NT2/D1 (cell line): Measurements from ENCODE around the gene TPPP2.

Experiments
- DNase-seq: peaks from one replicate; pipeline ENCODE4 v3.0.0-alpha.2; 2011; ENCODE audit warnings: low read depth, low spot score
- H3K27me3 ChIP-seq: 2 replicates; pipeline ENCODE4 v1.6.0; 2011; ENCODE audit warnings: mild to moderate bottlenecking; ENCODE audit not compliant: insufficient read length, insufficient read depth
- H3K36me3 ChIP-seq: 2 replicates; pipeline ENCODE4 v1.6.1; 2011; ENCODE audit warnings: mild to moderate bottlenecking, low read length, mixed read lengths; ENCODE audit not compliant: insufficient read depth, insufficient read length
- H3K4me1 ChIP-seq: 2 replicates; pipeline ENCODE4 v1.5.1; 2011; ENCODE audit not compliant: insufficient read depth, insufficient read length
- H3K4me3 ChIP-seq: 2 replicates; pipeline ENCODE4 v1.5.1; 2011; ENCODE audit warnings: low read depth; ENCODE audit not compliant: insufficient read length
- H3K9ac ChIP-seq: 2 replicates; pipeline ENCODE4 v1.6.0; 2011; ENCODE audit warnings: low read depth; ENCODE audit not compliant: insufficient read length
- H3K9me3 ChIP-seq: 2 replicates; pipeline ENCODE4 v1.5.1; 2011; ENCODE audit warnings: mild to moderate bottlenecking, low read length; ENCODE audit not compliant: insufficient read depth
- SUZ12 ChIP-seq: IDR thresholded peaks from 2 replicates; pipeline ENCODE4 v1.6.1; 2011; ENCODE audit not compliant: insufficient read length, insufficient read depth; ENCODE audit errors: extremely low read depth
- YY1 ChIP-seq: IDR thresholded peaks from 2 replicates; pipeline ENCODE4 v1.6.1; 2011; ENCODE audit not compliant: insufficient read length, insufficient read depth
- ZNF274 ChIP-seq: IDR thresholded peaks from 2 replicates; pipeline ENCODE4 v1.6.1; 2011; ENCODE audit warnings: mild to moderate bottlenecking, low read depth, low read length

The TPPP2 gene

GRCh38 chr14:21050597-21050996 is 20.6 kb downstream of the TPPP2 start:
- TF ChIP-seq SUZ12 (no peak), ZNF274 (no peak), YY1 (no peak)
- Histone ChIP-seq H3K4me3 (no peak overlapping the region), H3K27me3 (no peaks in the 10 kb centered on the region), H3K4me1 (no peaks in the 10 kb centered on the region), H3K9ac (no peak overlapping the region), H3K36me3 (no peaks in the 10 kb centered on the region), H3K9me3 (no peaks in the 10 kb centered on the region)
- no peak for DNase-seq

DNA sequence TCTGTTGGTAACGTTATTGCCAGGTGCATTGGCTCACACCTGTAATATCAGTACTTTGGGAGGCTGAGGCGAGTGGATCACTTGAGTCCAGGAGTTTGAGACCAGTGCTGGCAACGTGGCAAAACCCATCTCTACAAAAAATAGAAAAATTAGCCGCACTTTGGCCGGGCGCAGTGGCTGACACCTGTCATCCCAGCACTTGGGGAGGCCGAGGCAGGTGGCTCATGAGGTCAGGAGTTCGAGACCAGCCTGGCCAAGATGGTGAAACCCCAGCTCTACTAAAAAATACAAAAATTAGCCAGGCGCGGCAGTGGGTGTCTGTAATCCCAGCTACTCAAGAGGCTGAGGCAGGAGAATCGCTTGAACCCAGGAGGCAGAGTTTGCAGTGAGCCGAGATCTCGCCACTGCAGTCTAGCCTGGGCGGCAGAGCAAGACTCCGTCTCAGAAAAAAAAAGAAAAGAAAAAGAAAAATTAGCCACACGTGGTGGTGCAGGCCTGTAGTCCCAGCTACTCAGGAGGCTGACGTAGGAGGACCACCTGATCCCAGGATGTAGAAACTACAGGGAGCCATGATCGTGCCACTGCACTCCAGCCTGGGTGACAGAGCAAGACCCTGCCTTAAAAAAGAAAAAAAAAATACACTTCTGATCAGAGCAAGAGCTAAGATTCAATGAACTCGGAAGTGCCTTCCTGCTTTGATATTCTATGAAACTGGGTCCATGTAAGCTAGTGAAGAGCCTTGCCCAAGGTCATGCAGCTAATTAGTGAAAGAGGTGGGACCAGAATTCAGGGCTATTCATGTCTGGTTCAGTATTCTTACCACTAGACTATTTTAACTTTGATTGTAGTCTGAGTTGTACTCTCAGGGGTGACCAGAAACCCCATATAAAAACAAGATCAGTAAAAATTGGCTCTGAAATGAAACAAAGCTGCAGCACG is 23.4 kb downstream of the TPPP2 start:
- Histone ChIP-seq H3K4me3 (no peak overlapping the region), H3K36me3 (no peaks in the 10 kb centered on the region), H3K4me1 (no peaks in the 10 kb centered on the region), H3K9ac (no peak overlapping the region), H3K9me3 (no peaks in the 10 kb centered on the region), H3K27me3 (no peaks in the 10 kb centered on the region)
- DNase-seq: no peak
- TF ChIP-seq SUZ12 (no peak), ZNF274 (no peak), YY1 (no peak)

DNA sequence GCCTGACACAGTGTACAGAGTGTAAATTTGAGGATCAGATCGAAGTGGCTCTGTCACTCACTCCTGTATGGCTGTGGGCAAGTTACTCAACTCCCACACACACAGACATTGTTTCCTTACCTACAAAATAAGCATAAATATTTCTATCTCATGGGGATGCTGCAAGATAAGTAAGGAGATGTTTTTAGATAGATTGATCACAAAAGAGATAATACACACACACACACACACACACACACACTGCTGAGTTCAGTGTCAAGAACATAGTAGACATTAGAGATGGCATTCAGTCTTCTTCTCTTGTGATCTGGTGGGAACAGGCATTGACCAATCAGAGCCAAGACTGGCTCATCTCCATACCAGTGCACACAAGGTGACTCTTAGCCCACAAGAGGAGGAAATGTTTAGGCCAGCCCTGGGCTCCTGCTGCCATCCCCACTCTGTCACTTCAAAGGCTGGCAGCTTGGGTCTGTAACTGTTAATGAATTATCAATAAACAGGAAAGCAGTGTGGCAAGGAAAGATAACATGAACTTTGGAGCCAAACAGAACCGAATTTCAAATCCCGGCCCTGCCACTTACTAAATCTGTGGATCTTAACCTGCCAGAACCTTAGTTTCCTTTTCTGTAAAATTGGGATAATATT is 24.2 kb downstream of the TPPP2 start:
- TF ChIP-seq YY1 (no peak), SUZ12 (no peak), ZNF274 (no peak)
- Histone ChIP-seq H3K9ac (no peak overlapping the region), H3K4me1 (no peaks in the 10 kb centered on the region), H3K36me3 (no peaks in the 10 kb centered on the region), H3K27me3 (no peaks in the 10 kb centered on the region), H3K4me3 (no peak overlapping the region), H3K9me3 (no peaks in the 10 kb centered on the region)
- DNase-seq: no peak

GRCh38 chr14:21054768-21055145 is 24.7 kb downstream of the TPPP2 start:
- no peak for DNase-seq
- Histone ChIP-seq H3K9me3 (no peaks in the 10 kb centered on the region), H3K4me1 (no peaks in the 10 kb centered on the region), H3K27me3 (no peaks in the 10 kb centered on the region), H3K36me3 (no peaks in the 10 kb centered on the region), H3K9ac (no peak overlapping the region), H3K4me3 (no peak overlapping the region)
- TF ChIP-seq ZNF274: no peak

GRCh38 chr14:21055432-21056117 is 25.6 kb downstream of the TPPP2 start:
- Histone ChIP-seq H3K36me3 (no peaks in the 10 kb centered on the region), H3K9me3 (no peaks in the 10 kb centered on the region), H3K4me3 (no peak overlapping the region), H3K9ac (no peak overlapping the region), H3K4me1 (no peaks in the 10 kb centered on the region), H3K27me3 (no peaks in the 10 kb centered on the region)
- TF ChIP-seq SUZ12 (no peak), ZNF274 (no peak), YY1 (no peak)
- no peak for DNase-seq

DNA sequence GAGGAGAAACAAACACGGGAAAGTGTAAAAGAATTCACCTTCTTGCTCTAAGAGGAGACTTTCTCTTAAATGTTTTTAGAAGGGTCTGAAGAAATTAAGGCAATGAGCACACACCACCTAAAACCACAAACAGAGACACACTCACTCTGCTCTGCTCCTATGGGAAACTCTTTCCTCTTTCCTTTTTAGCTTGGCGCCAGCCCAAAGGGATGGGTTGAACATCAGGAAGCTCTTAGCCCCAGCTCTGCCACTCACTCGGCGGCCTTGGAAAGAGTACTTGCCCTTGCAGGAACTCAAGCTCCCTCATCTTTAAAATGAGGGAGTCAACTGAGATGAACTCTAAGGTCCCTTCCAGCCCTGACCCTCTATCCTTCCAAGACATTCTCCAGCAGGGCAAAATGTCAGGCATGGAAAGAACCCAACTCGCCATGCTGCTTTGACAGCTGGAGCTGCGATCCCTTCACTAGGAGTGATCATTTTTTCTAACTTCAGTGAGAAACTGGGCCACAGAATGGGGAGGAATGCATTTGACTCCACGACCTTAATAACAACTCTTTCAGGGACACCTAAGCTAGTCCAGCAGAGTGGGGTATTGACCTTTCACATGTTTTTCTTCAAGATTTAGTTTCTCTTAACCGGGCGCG is 26.6 kb downstream of the TPPP2 start:
- no peaks in the 10 kb centered on the region for H3K27me3 ChIP-seq
- DNase-seq: no peak
- no peak overlapping the region for H3K9ac ChIP-seq
- no peaks in the 10 kb centered on the region for H3K9me3 ChIP-seq
- H3K4me1 ChIP-seq: no peaks in the 10 kb centered on the region
- no peaks in the 10 kb centered on the region for H3K36me3 ChIP-seq
- TF ChIP-seq SUZ12: no peak
- TF ChIP-seq YY1: no peak
- TF ChIP-seq ZNF274: no peak
- no peak overlapping the region for H3K4me3 ChIP-seq
